ENCODE measurements around the gene TMEM164.

TMEM164 gene

GRCh38 chrX:110215411-110215810, 212.5 kb downstream of the TMEM164 start:
- no peak for DNase-seq

GRCh38 chrX:110216027-110216426, 213.1 kb downstream of the TMEM164 start:
- DNase-seq = no peak

GRCh38 chrX:110218591-110218990, 215.7 kb downstream of the TMEM164 start:
- no peak for DNase-seq

GRCh38 chrX:110219920-110220319, 217.0 kb downstream of the TMEM164 start:
- no peak for DNase-seq

- no peak for DNase-seq
Measured at GRCh38 chrX:110222497-110223257, 219.8 kb downstream of the TMEM164 start.

- no peak for DNase-seq
Measured at GRCh38 chrX:110224926-110225617, 222.2 kb downstream of the TMEM164 start.

GRCh38 chrX:110226931-110227330, 224.0 kb downstream of the TMEM164 start:
- DNase-seq = no peak
